Hindlimb muscle (tissue), 1 donor: ENCODE data around the gene ANXA4. TPM values are rescaled to one million over a fixed set of nuclear protein-coding genes. Genes with fewer than 3 reads are reported as not detected.

Experiments used
- DNase-seq: peaks from one replicate; pipeline ENCODE4 v3.0.0-alpha.2; 2013
- polyA plus RNA-seq: library from polyadenylated mRNA; unstranded; fragments of 120-200 nt; gene quantifications from one replicate; pipeline ENCODE4 v1.2.1, GENCODE V29; 2013; ENCODE audit not compliant: insufficient read length

ANXA4 gene
- polyA plus RNA-seq, 1 donor = 28.3 TPM

DNA sequence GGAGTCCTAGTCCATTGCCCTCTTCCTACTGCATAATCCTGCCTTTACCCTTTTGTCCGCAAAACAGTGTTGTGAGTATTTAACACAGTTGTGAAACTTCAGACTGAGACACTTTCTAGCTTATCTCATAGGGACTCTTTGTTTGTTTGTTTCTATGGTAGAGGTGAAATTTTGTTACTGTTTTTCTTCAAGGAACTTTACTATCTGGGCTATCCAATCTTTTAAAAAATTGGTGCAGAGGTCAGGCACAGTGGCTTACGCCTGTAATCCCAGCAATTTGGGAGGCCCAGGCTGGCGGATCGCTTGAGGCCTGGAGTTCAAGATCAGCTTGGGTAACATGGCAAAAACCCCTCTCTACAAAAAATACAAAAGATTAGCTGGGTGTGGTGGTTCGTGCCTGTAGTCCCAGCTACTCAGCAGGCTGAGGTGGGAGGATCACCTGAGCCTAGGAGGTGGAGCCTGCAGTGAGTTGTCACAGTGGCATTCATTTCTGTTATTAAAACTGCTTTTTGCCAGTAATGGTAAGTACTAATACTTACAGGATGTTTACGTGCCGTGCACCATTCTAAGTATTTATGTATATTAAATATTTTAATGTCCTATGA, 106.4 kb downstream of the ANXA4 start:
- DNase-seq = no peak

DNA sequence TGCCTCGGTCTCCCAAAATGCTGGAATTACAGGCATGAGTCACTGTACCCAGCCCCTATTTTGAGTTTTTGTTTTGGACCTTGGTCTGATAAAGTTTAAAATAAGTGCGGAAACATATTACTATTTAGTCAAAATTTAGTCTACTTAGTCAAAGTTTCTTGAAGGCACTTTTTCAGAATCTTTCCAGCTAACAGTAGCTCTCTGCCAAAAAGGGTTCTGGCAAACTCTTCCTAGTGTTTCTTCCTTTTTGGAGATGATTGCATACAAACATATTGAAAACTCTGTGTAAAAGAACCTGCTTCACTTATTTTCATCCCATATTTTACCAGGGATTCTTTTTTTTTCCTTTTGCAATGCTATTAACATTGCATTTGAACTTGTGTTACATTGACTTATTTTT, 116.3 kb downstream of the ANXA4 start:
- peak; percentile 17 for DNase-seq

DNA sequence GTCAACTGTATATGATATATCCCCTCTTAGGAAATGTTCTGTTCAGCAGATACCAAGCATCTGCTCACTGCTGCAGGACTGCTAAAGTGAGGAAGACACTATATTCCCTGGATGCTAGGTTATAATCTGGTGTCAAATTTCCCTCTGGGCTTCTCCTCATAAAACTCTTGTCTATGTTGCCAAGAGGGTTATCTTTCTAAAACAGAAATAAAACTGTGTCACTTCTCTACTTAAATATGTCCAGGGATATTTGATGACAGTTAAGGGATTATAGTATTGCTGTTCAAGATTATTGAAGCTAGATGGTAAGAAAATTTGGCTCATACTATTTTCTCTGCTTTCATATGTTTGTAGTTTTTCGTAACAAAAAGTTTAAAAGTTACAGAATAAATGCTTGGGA, 121.4 kb downstream of the ANXA4 start:
- no peak for DNase-seq

Other genes with a start within 250 kb of the ANXA4 start
- 16.3 TPM for gene AAK1, start 98.4 kb upstream of the ANXA4 start, polyA plus RNA-seq
- 10.6 TPM for gene GMCL1, start 87.5 kb downstream of the ANXA4 start, polyA plus RNA-seq
- gene SNRNP27, start 151.8 kb downstream of the ANXA4 start, polyA plus RNA-seq = 67.1 TPM
- gene MXD1, start 173.0 kb downstream of the ANXA4 start, polyA plus RNA-seq = 4.8 TPM
- gene ASPRV1, start 219.5 kb downstream of the ANXA4 start, polyA plus RNA-seq = 3.4 TPM